ENCODE results near the gene NXF3. TPM values are rescaled to one million over a fixed set of nuclear protein-coding genes. Genes with fewer than 3 reads are reported as not detected.

The NXF3 gene
- total RNA-seq, 1 experiment from 2014 or later = not detected

DNA sequence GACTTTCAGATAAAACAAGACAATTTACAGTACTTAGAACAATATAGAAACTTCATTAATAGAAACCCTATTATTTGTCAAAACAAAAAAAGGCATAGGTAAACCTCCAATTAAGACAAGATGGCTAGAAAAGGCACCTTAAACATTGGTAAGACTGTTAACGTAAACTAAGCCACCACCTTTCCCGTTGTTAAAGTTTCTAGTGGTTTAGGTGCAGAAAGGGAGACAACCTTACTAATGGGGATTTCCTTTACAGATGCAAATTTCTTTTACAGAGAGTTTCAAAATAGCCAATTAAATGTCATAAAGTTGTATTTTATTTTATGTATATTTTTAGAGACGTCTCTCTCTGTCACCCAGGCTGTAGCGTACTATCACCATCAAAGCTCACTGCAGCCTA is 7.5 kb upstream of the NXF3 start:
- DNase-seq (ENCODE audit: unreplicated experiment) = no peak
- intact Hi-C loops (cut with micrococcal nuclease) = no loop called here
- no peaks in the 10 kb centered on the region for H3K4me1 Mint-ChIP-seq (ENCODE audit: insufficient read depth, unreplicated experiment)
- ChIA-PET CTCF (no interaction called here), POLR2A (interaction anchor here (0.7 kb wide), 1 partner anchor 115 kb away, joined by 3 read pairs; no protein-coding TSS in a partner anchor)
- TF ChIP-seq, protein P1, sequence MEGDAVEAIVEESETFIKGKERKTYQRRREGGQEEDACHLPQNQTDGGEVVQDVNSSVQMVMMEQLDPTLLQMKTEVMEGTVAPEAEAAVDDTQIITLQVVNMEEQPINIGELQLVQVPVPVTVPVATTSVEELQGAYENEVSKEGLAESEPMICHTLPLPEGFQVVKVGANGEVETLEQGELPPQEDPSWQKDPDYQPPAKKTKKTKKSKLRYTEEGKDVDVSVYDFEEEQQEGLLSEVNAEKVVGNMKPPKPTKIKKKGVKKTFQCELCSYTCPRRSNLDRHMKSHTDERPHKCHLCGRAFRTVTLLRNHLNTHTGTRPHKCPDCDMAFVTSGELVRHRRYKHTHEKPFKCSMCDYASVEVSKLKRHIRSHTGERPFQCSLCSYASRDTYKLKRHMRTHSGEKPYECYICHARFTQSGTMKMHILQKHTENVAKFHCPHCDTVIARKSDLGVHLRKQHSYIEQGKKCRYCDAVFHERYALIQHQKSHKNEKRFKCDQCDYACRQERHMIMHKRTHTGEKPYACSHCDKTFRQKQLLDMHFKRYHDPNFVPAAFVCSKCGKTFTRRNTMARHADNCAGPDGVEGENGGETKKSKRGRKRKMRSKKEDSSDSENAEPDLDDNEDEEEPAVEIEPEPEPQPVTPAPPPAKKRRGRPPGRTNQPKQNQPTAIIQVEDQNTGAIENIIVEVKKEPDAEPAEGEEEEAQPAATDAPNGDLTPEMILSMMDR (IDR thresholded peaks at IDR 0.05; ENCODE audit: unreplicated experiment) = no peak
- H3K27ac Mint-ChIP-seq (ENCODE audit: low read depth, unreplicated experiment) = no peak overlapping the region
- peaks cover 45% of the 10 kb centered on the region for H3K27me3 Mint-ChIP-seq (ENCODE audit: insufficient read depth, unreplicated experiment)
- no peaks in the 10 kb centered on the region for H3K9me3 Mint-ChIP-seq (ENCODE audit: unreplicated experiment)
- H3K4me3 Mint-ChIP-seq (ENCODE audit: unreplicated experiment) = no peak overlapping the region
- BruUV-seq (replicated peaks) = no TSS peak
- peaks cover 5% of the 10 kb centered on the region for H3K36me3 Mint-ChIP-seq (ENCODE audit: insufficient read depth, unreplicated experiment)

DNA sequence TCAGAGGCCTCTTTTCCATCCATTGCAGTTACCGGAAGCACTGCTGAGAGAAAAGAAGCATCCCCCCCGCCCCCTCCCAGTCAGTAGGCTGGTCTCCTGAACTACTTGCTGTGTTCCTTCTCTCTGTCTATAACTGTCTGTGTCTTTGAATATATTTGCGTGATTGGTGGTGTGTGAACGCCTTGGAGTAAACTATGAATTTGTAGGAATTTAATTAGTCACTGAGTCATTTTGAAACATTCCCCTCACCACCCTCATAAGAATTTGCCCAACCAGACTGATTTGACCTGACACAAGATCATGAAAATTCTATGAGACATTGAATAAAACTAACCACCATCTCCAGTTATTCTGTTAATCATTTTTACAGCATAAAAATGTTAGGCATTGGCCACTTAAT is 6.7 kb upstream of the NXF3 start:
- H3K4me1 Mint-ChIP-seq (ENCODE audit: insufficient read depth, unreplicated experiment) = no peaks in the 10 kb centered on the region
- H3K27me3 Mint-ChIP-seq (ENCODE audit: insufficient read depth, unreplicated experiment) = peaks cover 49% of the 10 kb centered on the region
- CTCF ChIA-PET = interaction anchor here (0.6 kb wide), 1 partner anchor 80 kb away, joined by 4 read pairs; no protein-coding TSS in a partner anchor
- POLR2A ChIA-PET = interaction anchor here (0.7 kb wide), 1 partner anchor 114 kb away, joined by 3 read pairs; no protein-coding TSS in a partner anchor
- H3K4me3 Mint-ChIP-seq (ENCODE audit: unreplicated experiment) = no peak overlapping the region
- TF ChIP-seq, protein P1 (IDR thresholded peaks at IDR 0.05; ENCODE audit: unreplicated experiment) = no peak
- no peaks in the 10 kb centered on the region for H3K9me3 Mint-ChIP-seq (ENCODE audit: unreplicated experiment)
- H3K36me3 Mint-ChIP-seq (ENCODE audit: insufficient read depth, unreplicated experiment) = peaks cover 5% of the 10 kb centered on the region
- no peak overlapping the region for H3K27ac Mint-ChIP-seq (ENCODE audit: low read depth, unreplicated experiment)
- BruUV-seq (replicated peaks) = no TSS peak
- intact Hi-C loops (cut with micrococcal nuclease) = no loop called here
- no peak for DNase-seq (ENCODE audit: unreplicated experiment)

DNA sequence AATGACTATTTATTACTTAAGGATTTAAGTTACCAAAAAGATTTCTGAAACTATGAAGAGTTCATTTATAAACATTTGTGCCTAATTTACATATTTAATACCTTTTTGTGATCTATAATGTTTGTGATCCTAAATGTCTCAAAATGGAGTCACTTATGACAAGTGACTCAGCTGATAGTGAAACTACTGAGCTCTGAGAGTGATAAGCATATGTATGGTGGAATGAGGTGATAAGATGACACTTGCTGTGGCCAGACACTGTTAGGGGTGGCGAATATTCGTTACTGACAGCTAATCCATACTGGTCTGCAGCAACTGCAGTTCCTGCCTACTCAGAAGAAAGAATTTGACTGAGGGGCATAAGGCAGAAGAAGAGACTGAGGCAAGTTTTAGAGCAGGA is 5.5 kb upstream of the NXF3 start:
- peaks cover 5% of the 10 kb centered on the region for H3K36me3 Mint-ChIP-seq (ENCODE audit: insufficient read depth, unreplicated experiment)
- intact Hi-C loops (cut with micrococcal nuclease) = no loop called here
- no peaks in the 10 kb centered on the region for H3K4me1 Mint-ChIP-seq (ENCODE audit: insufficient read depth, unreplicated experiment)
- ChIA-PET POLR2A (no interaction called here), CTCF (no interaction called here)
- no peaks in the 10 kb centered on the region for H3K9me3 Mint-ChIP-seq (ENCODE audit: unreplicated experiment)
- no peak overlapping the region for H3K27ac Mint-ChIP-seq (ENCODE audit: low read depth, unreplicated experiment)
- peaks cover 49% of the 10 kb centered on the region for H3K27me3 Mint-ChIP-seq (ENCODE audit: insufficient read depth, unreplicated experiment)
- H3K4me3 Mint-ChIP-seq (ENCODE audit: unreplicated experiment) = no peak overlapping the region
- BruUV-seq (replicated peaks) = no TSS peak
- TF ChIP-seq, protein P1 (IDR thresholded peaks at IDR 0.05; ENCODE audit: unreplicated experiment) = no peak
- DNase-seq (ENCODE audit: unreplicated experiment) = no peak

DNA sequence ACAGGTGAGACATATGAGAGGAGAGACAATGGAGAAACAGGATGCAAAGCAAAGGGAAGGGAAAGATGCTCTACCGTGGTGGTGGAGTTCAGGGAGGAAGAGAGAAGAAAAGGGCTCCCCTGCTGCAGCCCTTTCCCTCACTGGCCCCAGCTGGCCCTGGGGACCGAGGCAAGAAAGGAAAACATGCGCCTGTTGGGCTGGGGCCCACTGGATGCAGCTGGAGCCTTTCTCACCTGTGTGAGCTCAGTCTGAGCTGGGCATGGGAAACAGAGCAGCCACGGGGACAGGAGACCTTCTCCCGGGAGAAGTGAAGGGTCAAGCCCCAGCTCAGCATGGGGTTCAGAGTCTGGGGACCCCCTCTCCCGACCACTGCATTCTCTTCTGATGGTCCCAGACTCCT is 11.9 kb downstream of the NXF3 start:
- peaks cover 91% of the 10 kb centered on the region for H3K27me3 Mint-ChIP-seq (ENCODE audit: insufficient read depth, unreplicated experiment)
- no peak for DNase-seq (ENCODE audit: unreplicated experiment)
- no peak overlapping the region for H3K4me3 Mint-ChIP-seq (ENCODE audit: unreplicated experiment)
- no peak overlapping the region for H3K27ac Mint-ChIP-seq (ENCODE audit: low read depth, unreplicated experiment)
- no TSS peak for BruUV-seq (replicated peaks)
- ChIA-PET POLR2A (interaction anchor here (0.6 kb wide), 1 partner anchor 1394 kb away, joined by 3 read pairs; no protein-coding TSS in a partner anchor), CTCF (no interaction called here)
- TF ChIP-seq, protein P1 (IDR thresholded peaks at IDR 0.05; ENCODE audit: unreplicated experiment) = no peak
- H3K4me1 Mint-ChIP-seq (ENCODE audit: insufficient read depth, unreplicated experiment) = no peaks in the 10 kb centered on the region
- no peaks in the 10 kb centered on the region for H3K36me3 Mint-ChIP-seq (ENCODE audit: insufficient read depth, unreplicated experiment)
- intact Hi-C loops (cut with micrococcal nuclease) = no loop called here
- no peaks in the 10 kb centered on the region for H3K9me3 Mint-ChIP-seq (ENCODE audit: unreplicated experiment)
